HCT116 (cell line): ENCODE results near the gene GLS2. TPM values are rescaled to one million over a fixed set of nuclear protein-coding genes. Genes with fewer than 3 reads are reported as not detected.

Experiments
- ATAC-seq: fragments of 200-7000 bp; cut with Tn5 transposase; 2 replicates; pipeline ENCODE4 v1.9.1; 2020; ENCODE audit warnings: mild to moderate bottlenecking, moderate library complexity
- BruUV-seq: library from RNA; stranded (reverse); fragments of 400-500 nt; replicated peaks from 2 replicates; lab custom pipeline; 2021; lab: Mats Ljungman, UMichigan
- CTCF ChIA-PET: fragments of 300-600 bp; sonication (Branson Sonifier 250); formaldehyde crosslinking; loops from one replicate; lab custom pipeline; 2021; ENCODE audit warnings: antibody characterized with exemption; lab: Charles Lee
- POLR2A ChIA-PET: fragments of 300-600, 350-600 bp; sonication (Branson Sonifier 250); formaldehyde crosslinking; loops from one replicate; lab custom pipeline; 2021; ENCODE audit warnings: antibody characterized with exemption; lab: Charles Lee
- RAD21 ChIA-PET, 2 experiments: fragments of 300-600 bp; sonication (Branson Sonifier 250); formaldehyde crosslinking; loops; one replicate each; lab custom pipeline; 2023; ENCODE audit warnings: low total read pairs in 2 of 2; ENCODE audit not compliant: uncharacterized antibody in 2 of 2, unreplicated experiment in 2 of 2, low non-redundant PET in 1 of 2; lab: Charles Lee
- DNase-seq: peaks from one replicate; pipeline ENCODE4 v3.0.0-alpha.2; 2010; ENCODE audit warnings: low read depth, low spot score
- H2AFZ ChIP-seq: fragments of 200-600 bp; shearing (Covaris generic), sonication (generic); 2 replicates; pipeline ENCODE4 v1.6.1; 2017; ENCODE audit warnings: low read depth, mixed run types, mixed read lengths, antibody characterized with exemption, low read length; ENCODE audit not compliant: poor library complexity, severe bottlenecking
- H3K27ac ChIP-seq: 2 replicates; pipeline ENCODE4 v1.5.1; 2012; ENCODE audit warnings: low read depth, low read length
- H3K27me3 ChIP-seq: fragments of 200-600 bp; sonication (generic); 2 replicates; pipeline ENCODE4 v1.6.1; 2016; ENCODE audit warnings: mixed run types, low read length, mixed read lengths; ENCODE audit not compliant: insufficient read depth
- H3K36me3 ChIP-seq, 2 experiments: fragments of 200-500 bp in 1 of 2; fragments of 200-600 bp in 1 of 2; sonication (Bioruptor generic) in 1 of 2; sonication (generic) in 1 of 2; 2 replicates each; pipeline versions ENCODE4 v1.5.1 to v1.6.1; 2014 to 2016; ENCODE audit warnings: low read length in 2 of 2, inconsistent platforms in 1 of 2, mixed read lengths in 1 of 2, mixed run types in 1 of 2; ENCODE audit not compliant: insufficient read depth in 2 of 2, control insufficient read depth in 1 of 2
- H3K4me1 ChIP-seq, 2 experiments: fragments of 200-600 bp in 1 of 2; sonication (generic) in 1 of 2; 2 replicates each; pipeline versions ENCODE4 v1.5.1 to v1.6.1; 2012 to 2017; ENCODE audit warnings: low read length in 2 of 2, inconsistent platforms in 1 of 2, mild to moderate bottlenecking in 1 of 2, mixed read lengths in 1 of 2, mixed run types in 1 of 2, moderate library complexity in 1 of 2; ENCODE audit not compliant: insufficient read depth in 2 of 2, control insufficient read depth in 1 of 2
- H3K4me2 ChIP-seq: fragments of 200-600 bp; sonication (generic); 2 replicates; pipeline ENCODE4 v1.6.1; 2017; ENCODE audit warnings: mixed run types, low read length, mixed read lengths
- H3K4me3 ChIP-seq, 2 experiments: fragments of 200-600 bp in 1 of 2; sonication (generic) in 1 of 2; replicated peaks in 1 of 2; 2 replicates each; pipeline ENCODE4 v1.5.1; 2011 to 2016; ENCODE audit warnings: low read length in 2 of 2, control low read depth in 1 of 2, low read depth in 1 of 2, mild to moderate bottlenecking in 1 of 2, mixed read lengths in 1 of 2, mixed run types in 1 of 2
- H3K79me2 ChIP-seq: fragments of 200-600 bp; sonication (generic); 2 replicates; pipeline ENCODE4 v1.6.1; 2017; ENCODE audit warnings: mild to moderate bottlenecking, mixed run types, low read length, moderate library complexity, mixed read lengths; ENCODE audit not compliant: insufficient read depth
- H3K9ac ChIP-seq: fragments of 200-600 bp; sonication (generic); 2 replicates; pipeline ENCODE4 v1.6.1; 2016; ENCODE audit warnings: low read length, mixed read lengths
- H3K9me2 ChIP-seq: fragments of 200-600 bp; sonication (generic), shearing (Covaris generic); 2 replicates; pipeline ENCODE4 v1.6.1; 2017; ENCODE audit warnings: mixed run types, mild to moderate bottlenecking, moderate library complexity; ENCODE audit not compliant: insufficient read depth
- H3K9me3 ChIP-seq, 2 experiments: fragments of 200-500 bp in 1 of 2; fragments of 200-600 bp in 1 of 2; sonication (Bioruptor generic) in 1 of 2; sonication (generic) in 1 of 2; 2 replicates each; pipeline ENCODE4 v1.6.1; 2014 to 2017; ENCODE audit warnings: low read length in 2 of 2, mixed read lengths in 2 of 2, inconsistent platforms in 1 of 2, low read depth in 1 of 2, mild to moderate bottlenecking in 1 of 2, mixed run types in 1 of 2, moderate library complexity in 1 of 2; ENCODE audit not compliant: control insufficient read depth in 1 of 2, insufficient read depth in 1 of 2
- H4K20me1 ChIP-seq: fragments of 200-600 bp; sonication (generic), shearing (Covaris generic); 2 replicates; pipeline ENCODE4 v1.6.1; 2017; ENCODE audit warnings: mixed run types, mild to moderate bottlenecking, moderate library complexity; ENCODE audit not compliant: insufficient read depth
- CBX3 ChIP-seq: IDR thresholded peaks from 2 replicates; pipeline ENCODE4 v1.6.1; 2012; ENCODE audit warnings: low read depth
- ELF1 ChIP-seq: IDR thresholded peaks from 2 replicates; pipeline ENCODE4 v1.6.1; 2012; ENCODE audit warnings: low read depth, borderline replicate concordance
- MAX ChIP-seq: IDR thresholded peaks from 2 replicates; pipeline ENCODE4 v1.6.1; 2012
- RAD21 ChIP-seq: IDR thresholded peaks from 2 replicates; pipeline ENCODE4 v1.6.1; 2012; ENCODE audit warnings: low read depth, mild to moderate bottlenecking
- REST ChIP-seq: IDR thresholded peaks from 2 replicates; pipeline ENCODE4 v1.6.1; 2012; ENCODE audit warnings: low read depth
- SP1 ChIP-seq: IDR thresholded peaks from 2 replicates; pipeline ENCODE4 v1.6.1; 2012; ENCODE audit warnings: low read depth
- SRF ChIP-seq: IDR thresholded peaks from 2 replicates; pipeline ENCODE4 v1.6.1; 2012; ENCODE audit warnings: low read depth
- TCF7L2 ChIP-seq: IDR thresholded peaks from 2 replicates; pipeline ENCODE4 v1.7.0; 2011; ENCODE audit warnings: borderline replicate concordance, inconsistent platforms; ENCODE audit not compliant: insufficient read depth, insufficient read length; ENCODE audit errors: extremely low read depth
- ZFX ChIP-seq: fragments of 450-650 bp; IDR thresholded peaks from 2 replicates; pipeline ENCODE4 v1.6.1; 2017
- intact Hi-C: fragments of 100-400 bp; cut with micrococcal nuclease; formaldehyde crosslinking; loops from 2 replicates; pipeline ENCODE4 v1.10.0; 2022
- total RNA-seq: library from RNA; stranded (reverse); gene quantifications from one replicate; pipeline ENCODE4 v1.2.1, GENCODE V29; 2021; ENCODE audit not compliant: unreplicated experiment

The GLS2 gene
- total RNA-seq, 1 experiment from 2014 or later, result not detected

- TF ChIP-seq TCF7L2 (no peak), RAD21 (no peak), CBX3 (peak; percentile 83; the same call in 1 of the 2 replicates), ELF1 (no peak), MAX (peak; percentile 52)
Measured at GRCh38 chr12:56521590-56522371, 33.8 kb upstream of the GLS2 start, which contains the start of gene RBMS2 (continued).

GRCh38 chr12:56521209-56521589 is 33.2 kb upstream of the GLS2 start:
- BruUV-seq, result no TSS peak
- H3K4me1 ChIP-seq, result peaks cover 56 to 87% of the 10 kb centered on the region in 2 experiments
- peak overlapping the region; percentile 59 to 82 for H3K4me3 ChIP-seq
- intact Hi-C loops, result loop anchor here (2.0 kb wide), 1 partner anchor 116 kb away; no protein-coding TSS in a partner anchor
- no peaks in the 10 kb centered on the region for H3K36me3 ChIP-seq
- H3K9me2 ChIP-seq, result no peaks in the 10 kb centered on the region
- no peaks in the 10 kb centered on the region for H3K27me3 ChIP-seq
- H3K9ac ChIP-seq, result peak overlapping the region; percentile 68
- no peaks in the 10 kb centered on the region for H4K20me1 ChIP-seq
- no peaks in the 10 kb centered on the region for H3K9me3 ChIP-seq
- peaks cover 42% of the 10 kb centered on the region for H3K79me2 ChIP-seq
- no peak for DNase-seq
- CTCF ChIA-PET, result interaction anchor here (0.6 to 2.0 kb wide), 5 partner anchors 8 to 116 kb away, joined by 3 to 22 read pairs (median 6); no protein-coding TSS in a partner anchor
- H2AFZ ChIP-seq, result peak overlapping the region; percentile 77
- POLR2A ChIA-PET, result interaction anchor here (1.0 to 1.6 kb wide), 7 partner anchors 8 to 167 kb away, joined by 3 to 9 read pairs (median 3); partner anchors contain the start of genes PTGES3 and STAT2
- RAD21 ChIA-PET, result interaction anchor here (0.6 to 1.5 kb wide), 4 partner anchors 13 to 487 kb away, joined by 3 read pairs; no protein-coding TSS in a partner anchor
- H3K4me2 ChIP-seq, result peak overlapping the region; percentile 87
- TF ChIP-seq SRF (no peak), SP1 (no peak), ZFX (no peak), REST (no peak), ELF1 (no peak)
- TF ChIP-seq, all 23 proteins: peak for 0
- H3K27ac ChIP-seq, result peak overlapping the region; percentile 76
- no peak for ATAC-seq
